K562 (cell line): ENCODE measurements around the gene TMEM164. TPM values are rescaled to one million over a fixed set of nuclear protein-coding genes. Genes with fewer than 3 reads are reported as not detected.

ENCODE experiments used
- ARID1B ChIP-seq: fragments of 450-650 bp; IDR thresholded peaks from 2 replicates; pipeline ENCODE4 v1.6.1; 2016; ENCODE audit warnings: antibody characterized with exemption, mild to moderate bottlenecking, inconsistent platforms
- CBX8 ChIP-seq: fragments of 200-600 bp; sonication (generic); IDR thresholded peaks from 2 replicates; pipeline ENCODE4 v1.6.1; 2012; ENCODE audit warnings: borderline replicate concordance, mixed run types, low read depth, mild to moderate bottlenecking, moderate library complexity, mixed read lengths, low read length, control low read depth, inconsistent platforms; ENCODE audit not compliant: poor library complexity, severe bottlenecking; ENCODE audit errors: extremely low read depth
- EGR1 ChIP-seq: fragments of 450-650 bp; conservative IDR thresholded peaks from 2 replicates; pipeline ENCODE4 v1.6.1; 2017; ENCODE audit warnings: mild to moderate bottlenecking
- FOXK1 ChIP-seq: sonication (generic); formaldehyde crosslinking; IDR thresholded peaks from 2 replicates; pipeline ENCODE4 v1.8.0; 2022; ENCODE audit warnings: missing genetic modification reagents, mild to moderate bottlenecking, borderline replicate concordance
- GABPA ChIP-seq: fragments of 200-800 bp; sonication (Bioruptor generic); conservative IDR thresholded peaks from 2 replicates; pipeline ENCODE4 v1.6.1; 2016; ENCODE audit warnings: low read depth, missing genetic modification characterization, missing compliant biosample characterization
- HNRNPLL ChIP-seq: fragments of 200-400 bp; formaldehyde crosslinking; IDR thresholded peaks from 2 replicates; pipeline ENCODE4 v1.6.1; 2017; ENCODE audit warnings: low read length, low read depth, mild to moderate bottlenecking; ENCODE audit not compliant: poor library complexity, severe bottlenecking
- NCOA4 ChIP-seq: fragments of 450-650 bp; IDR thresholded peaks from 2 replicates; pipeline ENCODE4 v1.6.1; 2018; ENCODE audit warnings: mild to moderate bottlenecking; ENCODE audit not compliant: partially characterized antibody
- PHB2 ChIP-seq: fragments of 450-650 bp; IDR thresholded peaks from 2 replicates; pipeline ENCODE4 v1.6.1; 2017; ENCODE audit warnings: low read depth
- POLR2AphosphoS5 ChIP-seq: IDR thresholded peaks from 2 replicates; pipeline ENCODE4 v1.6.1; 2011; ENCODE audit warnings: mild to moderate bottlenecking, low read depth, low read length, moderate library complexity; ENCODE audit not compliant: control insufficient read depth, insufficient read depth
- POU5F1 ChIP-seq: fragments of 150-350 bp; IDR thresholded peaks from 2 replicates; pipeline ENCODE4 v1.6.1; 2014; ENCODE audit warnings: borderline replicate concordance, low read length, low read depth, mild to moderate bottlenecking; ENCODE audit not compliant: partially characterized antibody
- RAD51 ChIP-seq: fragments of 450-650 bp; IDR thresholded peaks from 2 replicates; pipeline ENCODE4 v1.7.1; 2016; ENCODE audit warnings: low read depth, mild to moderate bottlenecking, borderline replicate concordance
- SMC3 ChIP-seq: conservative IDR thresholded peaks from 2 replicates; pipeline ENCODE4 v1.6.1; 2011; ENCODE audit warnings: low read depth, low read length, improper control_type of control experiment; ENCODE audit not compliant: insufficient read depth
- XRCC4 ChIP-seq: IDR thresholded peaks from one replicate; pipeline ENCODE4 v1.6.1; 2011; ENCODE audit not compliant: insufficient read depth, insufficient read length; ENCODE audit errors: extremely low read depth
- ZMIZ1 ChIP-seq, 2 experiments: fragments of 150-350 bp in 1 of 2; IDR thresholded peaks; 2 replicates each; pipeline ENCODE4 v1.6.1; 2012 to 2016; ENCODE audit warnings: low read depth in 2 of 2, low read length in 2 of 2, mild to moderate bottlenecking in 1 of 2, moderate library complexity in 1 of 2
- ZNF589 ChIP-seq: fragments of 200-800 bp; sonication (Bioruptor generic); IDR thresholded peaks from 2 replicates; pipeline ENCODE4 v1.6.1; 2016; ENCODE audit warnings: low read depth, missing genetic modification characterization, missing compliant biosample characterization
- ZNF780A ChIP-seq: fragments of 250-450 bp; sonication (Bioruptor Pico); IDR thresholded peaks from 2 replicates; pipeline ENCODE4 v1.5.0; 2021; ENCODE audit warnings: mild to moderate bottlenecking
- ZNF830 ChIP-seq: fragments of 250-450 bp; sonication (Bioruptor Pico); IDR thresholded peaks from 2 replicates; pipeline ENCODE4 v1.5.0; 2021; ENCODE audit warnings: mild to moderate bottlenecking
- polyA plus RNA-seq, 8 experiments: library from polyadenylated mRNA; depleted of rRNA in 4 of 8; stranded (reverse) in 5 of 8; unstranded in 3 of 8; fragments of >200 nt; fragmentation: Nextera tagmentation in 2 of 8; fragmentation: Illumina TruSeq in 1 of 8; extraction: Ambion mirVana in 2 of 8; extraction: Trizol in 1 of 8; gene quantifications; 2 replicates each; pipeline versions ENCODE4 v1.2.1 to v1.2.3, GENCODE V29; 2011 to 2014; ENCODE audit warnings: inconsistent platforms in 1 of 8, missing spikeins in 1 of 8
- total RNA-seq, 7 experiments: library from RNA; depleted of rRNA in 6 of 7; stranded (reverse); fragments of >200 nt in 6 of 7; fragmentation: Illumina TruSeq in 2 of 7; extraction: Trizol in 2 of 7; gene quantifications; 2 replicates each; pipeline versions ENCODE4 v1.2.1 to v1.2.3, GENCODE V29; 2011 to 2021; ENCODE audit warnings: low replicate concordance in 1 of 7
- TF ChIP-seq, protein P1 (sequence below): fragments of 200-800 bp; sonication (Bioruptor generic); IDR thresholded peaks from 2 replicates; pipeline ENCODE4 v1.6.1; 2017; ENCODE audit warnings: missing genetic modification characterization, missing compliant biosample characterization
- TF ChIP-seq, protein P2 (sequence below), 3 experiments: IDR thresholded peaks in 2 of 3; conservative IDR thresholded peaks in 1 of 3; 2 replicates each; pipeline ENCODE4 v1.5.1; 2011 to 2012; ENCODE audit warnings: low read length in 3 of 3, mild to moderate bottlenecking in 3 of 3, control low read depth in 2 of 3, improper control_type of control experiment in 1 of 3, inconsistent platforms in 1 of 3, low read depth in 1 of 3, mixed read lengths in 1 of 3, moderate library complexity in 1 of 3; ENCODE audit not compliant: insufficient read depth in 2 of 3

TMEM164 gene
- total and polyA plus RNA-seq, 9 of the 15 experiments (the other 6 are each of a cell fraction or from before 2014, with no cell fraction given) = 2.4 to 57.3 (median 23.1) TPM

DNA sequence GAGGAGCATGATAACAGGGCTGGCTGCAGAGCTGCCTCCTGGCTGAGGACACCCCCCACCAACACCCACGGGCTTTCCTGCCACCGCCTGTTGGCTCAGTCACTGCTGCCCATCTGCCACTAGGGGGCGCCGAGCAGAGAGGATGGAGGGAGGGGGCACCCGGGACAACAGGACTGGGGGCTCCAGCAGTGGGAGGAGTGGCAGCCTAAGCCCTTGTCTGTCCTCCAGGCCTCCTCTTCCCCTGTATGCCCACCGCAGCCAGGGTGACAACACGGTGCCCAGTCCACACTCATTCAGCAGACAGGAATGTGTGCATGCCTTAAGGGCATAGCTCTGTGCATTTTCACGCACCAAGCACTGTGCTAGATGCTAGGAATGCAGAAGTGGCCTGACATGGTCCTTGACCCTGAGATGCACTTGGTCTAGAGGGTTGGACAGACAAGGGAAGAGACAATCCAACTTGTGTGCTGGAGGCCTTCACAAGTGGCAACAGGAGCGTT, 165.1 kb downstream of the TMEM164 start (continued):
- no peak for TF ChIP-seq ZMIZ1 (IDR thresholded peaks at IDR 0.05; ENCODE audit: low read depth in 2 of 2, low read length in 2 of 2)
- TF ChIP-seq, protein P1, sequence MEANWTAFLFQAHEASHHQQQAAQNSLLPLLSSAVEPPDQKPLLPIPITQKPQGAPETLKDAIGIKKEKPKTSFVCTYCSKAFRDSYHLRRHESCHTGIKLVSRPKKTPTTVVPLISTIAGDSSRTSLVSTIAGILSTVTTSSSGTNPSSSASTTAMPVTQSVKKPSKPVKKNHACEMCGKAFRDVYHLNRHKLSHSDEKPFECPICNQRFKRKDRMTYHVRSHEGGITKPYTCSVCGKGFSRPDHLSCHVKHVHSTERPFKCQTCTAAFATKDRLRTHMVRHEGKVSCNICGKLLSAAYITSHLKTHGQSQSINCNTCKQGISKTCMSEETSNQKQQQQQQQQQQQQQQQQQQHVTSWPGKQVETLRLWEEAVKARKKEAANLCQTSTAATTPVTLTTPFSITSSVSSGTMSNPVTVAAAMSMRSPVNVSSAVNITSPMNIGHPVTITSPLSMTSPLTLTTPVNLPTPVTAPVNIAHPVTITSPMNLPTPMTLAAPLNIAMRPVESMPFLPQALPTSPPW (CRISPR knock-in tag) = peak; percentile 32; the same call in 1 of the 2 replicates
- peak; percentile 60; the same call in 1 of the 2 replicates for TF ChIP-seq SMC3
- no peak for TF ChIP-seq FOXK1
- no peak for TF ChIP-seq POLR2AphosphoS5
- no peak for TF ChIP-seq CBX8
- TF ChIP-seq ZNF780A = no peak
- no peak for TF ChIP-seq ZNF830
- no peak for TF ChIP-seq RAD51
- TF ChIP-seq ARID1B = no peak
- no peak for TF ChIP-seq XRCC4
- TF ChIP-seq EGR1 = peak; percentile 80
- TF ChIP-seq NCOA4 = no peak
- no peak for TF ChIP-seq HNRNPLL
- TF ChIP-seq, protein P2, sequence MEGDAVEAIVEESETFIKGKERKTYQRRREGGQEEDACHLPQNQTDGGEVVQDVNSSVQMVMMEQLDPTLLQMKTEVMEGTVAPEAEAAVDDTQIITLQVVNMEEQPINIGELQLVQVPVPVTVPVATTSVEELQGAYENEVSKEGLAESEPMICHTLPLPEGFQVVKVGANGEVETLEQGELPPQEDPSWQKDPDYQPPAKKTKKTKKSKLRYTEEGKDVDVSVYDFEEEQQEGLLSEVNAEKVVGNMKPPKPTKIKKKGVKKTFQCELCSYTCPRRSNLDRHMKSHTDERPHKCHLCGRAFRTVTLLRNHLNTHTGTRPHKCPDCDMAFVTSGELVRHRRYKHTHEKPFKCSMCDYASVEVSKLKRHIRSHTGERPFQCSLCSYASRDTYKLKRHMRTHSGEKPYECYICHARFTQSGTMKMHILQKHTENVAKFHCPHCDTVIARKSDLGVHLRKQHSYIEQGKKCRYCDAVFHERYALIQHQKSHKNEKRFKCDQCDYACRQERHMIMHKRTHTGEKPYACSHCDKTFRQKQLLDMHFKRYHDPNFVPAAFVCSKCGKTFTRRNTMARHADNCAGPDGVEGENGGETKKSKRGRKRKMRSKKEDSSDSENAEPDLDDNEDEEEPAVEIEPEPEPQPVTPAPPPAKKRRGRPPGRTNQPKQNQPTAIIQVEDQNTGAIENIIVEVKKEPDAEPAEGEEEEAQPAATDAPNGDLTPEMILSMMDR (IDR thresholded peaks at IDR 0.05 in 2 of 3, conservative IDR thresholded peaks at IDR 0.05 in 1 of 3; ENCODE audit: insufficient read depth in 2 of 3, low read depth in 1 of 3, low read length in 3 of 3) = peak; percentile 62 to 84 (median 69)
- TF ChIP-seq ZNF589 (CRISPR knock-in tag) = no peak
- TF ChIP-seq PHB2 = no peak
- no peak for TF ChIP-seq GABPA
- no peak for TF ChIP-seq POU5F1
